ENCODE data around the gene MYBPC1. TPM values are rescaled to one million over a fixed set of nuclear protein-coding genes. Genes with fewer than 3 reads are reported as not detected.
A peak's percentile ranks its signal among the peaks of the same experiment; 100 is the strongest.

MYBPC1 gene
- total and polyA plus RNA-seq, 2 of the 13 experiments (the other 11 are each of a cell fraction or from before 2014, with no cell fraction given) = 0.31 to 0.53 TPM

GRCh38 chr12:101653030-101653429 lies 58.3 kb downstream of the MYBPC1 start:
- ATAC-seq (peak; percentile 57), FAIRE-seq (no peak), DNase-seq (ENCODE audit: low spot score) (no peak)
- Histone ChIP-seq H2AFZ (ENCODE audit: low read length) (no peak overlapping the region), H3K4me2 (ENCODE audit: low read depth, low read length) (peak overlapping the region; percentile 47; the same call in 1 of the 2 replicates), H3K79me2 (ENCODE audit: insufficient read depth, low read length) (no peaks in the 10 kb centered on the region), H3K27ac (ENCODE audit: extremely low read length, insufficient read depth, low read length) (peak overlapping the region; percentile 84), H3K4me1 (ENCODE audit: insufficient read depth, low read length) (peaks cover 53% of the 10 kb centered on the region), H4K20me1 (ENCODE audit: insufficient read depth, low read length) (no peaks in the 10 kb centered on the region), H3K4me3 (replicated peaks in 1 of 3; ENCODE audit: insufficient read depth in 1 of 3, low read depth in 2 of 3, low read length in 3 of 3) (no peak overlapping the region), H3K9ac (ENCODE audit: insufficient read depth, low read depth, low read length) (peak overlapping the region; percentile 50), H3K9me3 (ENCODE audit: low read length) (no peaks in the 10 kb centered on the region), H3K36me3 (replicated peaks in 1 of 2; ENCODE audit: control insufficient read depth in 1 of 2, insufficient read depth in 2 of 2, low read length in 2 of 2) (no peaks in the 10 kb centered on the region), H3K27me3 (ENCODE audit: control insufficient read depth in 1 of 2, insufficient read depth in 2 of 2, low read length in 2 of 2) (no peaks in the 10 kb centered on the region)
- ChIA-PET CTCF (ENCODE audit: low intra/inter-chr PET ratio, low total read pairs) (no interaction called here), POLR2A (interaction anchor here (1.5 to 1.9 kb wide), 2 partner anchors 10 to 53 kb away, joined by 5 to 10 read pairs; no protein-coding TSS in a partner anchor)
- BruUV-seq (replicated peaks) = no TSS peak
- 86% methylated on average over 3 of the region's 3 CpGs for WGBS (ENCODE audit: low lambda C conversion rate)
- in situ Hi-C loops (cut with HindIII; ENCODE audit: extremely low pct_ligation_motif_present, low pct_unique_long_range_greater_than_20kb) (no loop called here), intact Hi-C loops (cut with micrococcal nuclease; ENCODE audit: unreplicated experiment) (loop anchor here (5.0 kb wide), 1 partner anchor 36 kb away; no protein-coding TSS in a partner anchor)
- TF ChIP-seq MATR3 (CRISPR knock-in tag; IDR thresholded peaks at IDR 0.05) (no peak), ZBTB25 (CRISPR knock-in tag; IDR thresholded peaks at IDR 0.05) (0 out of 2 replicates have a peak, but pooled peaks have one; percentile 7), ZNF281 (CRISPR knock-in tag; IDR thresholded peaks at IDR 0.05; ENCODE audit: borderline replicate concordance) (no peak), KDM5B (CRISPR knock-in tag; IDR thresholded peaks at IDR 0.05; ENCODE audit: borderline replicate concordance) (no peak), POLR2A (IDR thresholded peaks at IDR 0.05; ENCODE audit: insufficient read depth in 1 of 2, low read depth in 2 of 2, low read length in 2 of 2) (no peak), MXI1 (IDR thresholded peaks at IDR 0.05; ENCODE audit: borderline replicate concordance, low read depth, low read length) (no peak), ZNF737 (CRISPR knock-in tag; IDR thresholded peaks at IDR 0.05; ENCODE audit: borderline replicate concordance) (no peak), YEATS4 (CRISPR knock-in tag; IDR thresholded peaks at IDR 0.05; ENCODE audit: borderline replicate concordance) (0 out of 2 replicates have a peak, but pooled peaks have one; percentile 34)
